ENCODE data around the gene MOCS1. TPM values are rescaled to one million over a fixed set of nuclear protein-coding genes. Genes with fewer than 3 reads are reported as not detected.

MOCS1 gene
- total RNA-seq, 4 donors from 2014 or later = 24.0 to 33.0 (median 29.3) TPM

- 76% methylated on average over 3 of the region's 4 CpGs; no CpG with 5 or more reads in 1 of the 2 donors for WGBS, 2 donors (ENCODE audit: low coverage in 1 of 2)
Observed at GRCh38 chr6:39930540-39930939, 3.7 kb downstream of the MOCS1 start.

GRCh38 chr6:39929733-39930461 is 4.4 kb downstream of the MOCS1 start:
- TF ChIP-seq EP300 (IDR thresholded peaks at IDR 0.05) (no peak), CTCF (IDR thresholded peaks at IDR 0.05) (no peak), POLR2A (IDR thresholded peaks at IDR 0.05) (no peak), POLR2AphosphoS5 (IDR thresholded peaks at IDR 0.05) (no peak)
- Histone ChIP-seq H3K9me3 (no peaks in the 10 kb centered on the region), H3K27ac (peak overlapping the region in 3 of 4 donors; percentile 1 to 89 (median 32)), H3K4me3 (no peak overlapping the region), H3K27me3 (no peaks in the 10 kb centered on the region), H3K36me3 (peaks cover 0 to 21% of the 10 kb centered on the region in 2 donors), H3K4me1 (peaks cover 0 to 69% (median 32%) of the 10 kb centered on the region in 3 donors)
- ATAC-seq = no peak
- 60 to 90% methylated on average over 2 to 7 of the region's 11 CpGs for WGBS, 2 donors (ENCODE audit: low coverage in 1 of 2)

More at GRCh38 chr6:39930540-39930939, 3.7 kb downstream of the MOCS1 start:
- Histone ChIP-seq H3K4me1 (peaks cover 0 to 76% (median 32%) of the 10 kb centered on the region in 3 donors), H3K27me3 (no peaks in the 10 kb centered on the region), H3K27ac (peak overlapping the region in 3 of 4 donors; percentile 1 to 89 (median 9)), H3K9me3 (no peaks in the 10 kb centered on the region), H3K36me3 (peaks cover 0 to 15% of the 10 kb centered on the region in 2 donors), H3K4me3 (no peak overlapping the region)
- ATAC-seq = no peak
- TF ChIP-seq POLR2AphosphoS5 (IDR thresholded peaks at IDR 0.05) = no peak
- no peak for TF ChIP-seq EP300 (IDR thresholded peaks at IDR 0.05)
- TF ChIP-seq POLR2A (IDR thresholded peaks at IDR 0.05) = no peak
- no peak for TF ChIP-seq CTCF (IDR thresholded peaks at IDR 0.05)

- Histone ChIP-seq H3K36me3 (peaks cover 0 to 29% of the 10 kb centered on the region in 2 donors), H3K9me3 (no peaks in the 10 kb centered on the region), H3K27me3 (no peaks in the 10 kb centered on the region), H3K27ac (peak overlapping the region in 1 of 4 donors; percentile 14), H3K4me1 (peaks cover 0 to 65% (median 32%) of the 10 kb centered on the region in 3 donors), H3K4me3 (no peak overlapping the region)
- no peak for ATAC-seq
- TF ChIP-seq POLR2AphosphoS5 (IDR thresholded peaks at IDR 0.05) (no peak), POLR2A (IDR thresholded peaks at IDR 0.05) (no peak), CTCF (IDR thresholded peaks at IDR 0.05) (no peak), EP300 (IDR thresholded peaks at IDR 0.05) (no peak)
- 66 to 74% methylated on average over 4 to 8 of the region's 9 CpGs for WGBS, 2 donors (ENCODE audit: low coverage in 1 of 2)
Observed at GRCh38 chr6:39929039-39929732, 5.1 kb downstream of the MOCS1 start.

- Histone ChIP-seq H3K27ac (peak overlapping the region in 3 of 4 donors; percentile 31 to 51 (median 49)), H3K4me1 (peaks cover 0 to 61% (median 22%) of the 10 kb centered on the region in 3 donors), H3K27me3 (no peaks in the 10 kb centered on the region), H3K9me3 (no peaks in the 10 kb centered on the region), H3K36me3 (peaks cover 0 to 49% of the 10 kb centered on the region in 2 donors), H3K4me3 (no peak overlapping the region)
- no peak for ATAC-seq
- no peak for TF ChIP-seq EP300 (IDR thresholded peaks at IDR 0.05)
- no peak for TF ChIP-seq CTCF (IDR thresholded peaks at IDR 0.05)
- no peak for TF ChIP-seq POLR2A (IDR thresholded peaks at IDR 0.05)
- TF ChIP-seq POLR2AphosphoS5 (IDR thresholded peaks at IDR 0.05) = no peak
- WGBS, 2 donors (ENCODE audit: low coverage in 1 of 2) = 86% methylated on average over 5 of the region's 11 CpGs; no CpG with 5 or more reads in 1 of the 2 donors
Observed at GRCh38 chr6:39927159-39927558, 7.1 kb downstream of the MOCS1 start.

Data from gastroesophageal sphincter (tissue), 4 donors.